ENCODE measurements around the gene ICE2.

Gene ICE2

DNA sequence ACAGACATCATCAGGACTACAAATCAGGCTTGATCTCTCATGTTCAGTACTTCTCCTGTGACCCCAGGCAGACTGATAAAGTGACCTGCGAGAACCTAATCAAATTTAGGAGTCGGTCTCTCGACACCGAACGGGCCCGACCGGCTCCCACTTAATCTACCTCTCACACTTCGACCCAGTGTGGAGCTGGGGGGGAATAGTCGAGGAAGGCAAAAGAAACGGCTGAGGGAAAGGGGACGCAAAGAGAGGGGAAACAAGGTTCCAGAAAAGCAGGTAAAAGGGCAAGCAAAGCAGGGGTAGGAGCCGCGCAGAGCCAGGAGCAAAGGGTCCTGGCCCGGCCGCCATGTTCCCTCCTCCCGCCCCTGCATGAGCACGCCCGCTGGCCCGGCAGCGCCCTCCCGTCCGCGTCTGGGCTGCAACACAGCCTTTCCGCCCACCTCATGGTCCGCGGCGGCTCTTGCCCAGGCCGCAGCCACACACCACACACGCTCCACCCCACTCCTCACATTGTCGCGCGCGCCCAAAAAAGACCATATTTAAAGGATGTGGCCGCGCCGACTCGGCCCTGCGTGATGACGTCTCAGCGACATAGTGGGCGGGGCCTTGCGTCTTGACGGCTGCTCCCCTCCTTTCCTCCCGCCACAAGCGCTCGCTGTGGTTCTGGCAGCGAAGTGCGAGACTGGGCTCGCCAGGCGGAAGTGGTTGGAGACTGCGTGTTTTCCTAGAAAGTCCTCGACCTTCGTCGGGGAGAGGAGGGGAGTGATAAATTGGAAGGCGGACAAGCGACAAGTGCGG lies at the start of gene ICE2:
ICE2 (minus strand) TSS at position 577 of the 795 bp plus-strand sequence. CDS start 1,165 bp downstream, outside the sequence.
- peak; percentile 89 for DNase-seq

DNA sequence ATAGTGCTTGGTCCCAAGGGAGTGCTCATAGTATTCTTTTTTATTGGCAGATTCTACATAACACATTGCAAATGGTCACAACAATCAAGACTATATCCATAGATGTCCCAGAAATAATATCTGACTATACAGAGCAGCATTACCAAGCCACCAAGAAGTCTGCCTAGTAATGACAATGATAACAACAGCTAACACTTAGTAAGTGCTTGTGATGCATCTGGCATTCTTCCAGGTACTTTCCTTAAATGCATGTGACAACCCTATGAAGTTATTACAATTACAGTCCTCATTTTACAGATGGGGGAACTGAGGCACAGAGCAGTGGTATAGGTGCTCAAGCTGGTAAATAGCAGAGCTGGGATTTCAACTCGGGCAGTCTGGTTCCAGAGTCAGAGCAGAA lies 49.6 kb upstream of the ICE2 start:
- DNase-seq = no peak

- no peak for DNase-seq
These were observed 48.5 kb upstream of the ICE2 start for GRCh38 chr15:60527456-60527855.

DNA sequence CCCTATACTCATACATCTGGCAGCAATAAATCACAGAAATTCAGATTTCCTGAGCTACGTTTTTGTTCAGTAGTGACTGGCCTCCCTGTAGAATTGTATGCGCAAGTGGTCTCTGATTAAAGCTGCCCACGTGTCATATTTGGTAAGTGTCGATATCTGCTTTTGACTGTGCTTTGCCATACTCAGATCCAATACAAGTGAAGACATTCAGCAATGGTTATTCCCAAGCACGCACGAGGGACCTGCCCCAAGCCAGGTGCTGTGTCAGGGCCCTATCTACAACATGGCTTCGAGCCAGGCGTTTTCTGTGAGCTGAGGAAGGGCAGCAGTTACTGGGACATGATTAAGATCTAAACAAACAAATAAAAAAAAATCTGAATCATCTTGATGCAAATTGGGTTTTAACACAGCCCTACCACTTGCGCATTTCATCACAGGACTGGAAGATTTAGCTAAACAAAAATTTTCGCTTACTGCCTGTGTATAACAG lies 47.2 kb upstream of the ICE2 start:
- DNase-seq = no peak

- no peak for DNase-seq
These were observed 46.5 kb upstream of the ICE2 start for GRCh38 chr15:60525341-60526039.

DNA sequence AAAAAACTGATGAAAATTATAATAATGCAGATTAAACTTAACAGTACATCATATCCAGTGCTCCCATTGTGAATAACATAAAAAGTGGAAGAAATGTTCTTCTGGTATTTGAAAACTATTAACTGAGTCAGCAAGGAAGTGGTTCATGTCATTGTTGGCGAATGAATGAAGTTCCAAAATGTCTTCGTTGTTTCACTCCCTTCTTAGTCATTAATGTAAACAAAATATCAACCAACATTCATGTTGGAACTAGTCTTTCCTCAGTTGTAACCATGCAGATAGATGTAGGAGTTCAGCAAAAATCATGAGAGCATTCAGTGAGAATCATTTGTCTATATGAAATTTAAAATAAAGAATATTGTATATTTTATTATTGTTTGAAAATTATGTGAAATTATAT lies 44.1 kb upstream of the ICE2 start:
- no peak for DNase-seq

- DNase-seq = peak; percentile 43
These were observed 42.0 kb upstream of the ICE2 start for GRCh38 chr15:60520825-60521368.

DNA sequence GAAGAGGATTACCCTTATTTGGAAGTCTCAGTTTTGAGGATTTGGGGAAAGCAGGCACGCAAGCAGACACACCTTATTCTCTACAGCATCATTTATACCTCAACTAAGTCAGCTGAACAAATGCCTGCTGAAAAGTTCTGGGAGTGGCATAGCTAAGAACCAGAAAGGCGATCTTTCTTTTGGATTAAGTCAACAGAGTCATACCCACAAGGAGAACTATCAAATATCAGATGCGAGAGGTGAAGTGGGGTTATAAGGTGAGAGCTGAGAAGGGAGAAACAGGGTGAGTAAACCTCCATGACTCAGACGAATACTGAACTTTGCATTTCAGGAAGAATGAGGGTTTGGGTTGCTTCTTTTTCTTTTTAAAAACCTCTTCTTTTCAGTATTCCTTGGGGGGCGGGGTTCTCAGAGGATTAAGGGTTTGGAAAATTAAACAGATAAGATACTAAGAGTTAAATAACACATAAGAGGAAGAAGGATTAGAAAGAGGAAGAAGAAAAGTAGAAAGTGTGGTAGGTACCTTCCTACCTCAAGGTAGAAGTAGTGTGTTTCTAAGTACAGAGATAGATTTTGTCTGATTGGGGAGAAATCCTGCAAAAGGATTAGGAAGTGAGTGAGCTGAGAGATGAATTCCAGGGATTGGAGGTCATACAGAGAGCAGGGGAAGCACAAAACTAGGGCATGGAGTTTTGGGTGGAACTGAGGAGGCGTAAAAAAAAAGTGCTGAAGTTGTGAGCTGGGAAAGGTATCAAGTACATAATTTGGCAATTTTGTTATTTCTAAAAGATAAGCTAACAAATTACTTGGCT lies 41.3 kb upstream of the ICE2 start:
- DNase-seq = no peak

DNA sequence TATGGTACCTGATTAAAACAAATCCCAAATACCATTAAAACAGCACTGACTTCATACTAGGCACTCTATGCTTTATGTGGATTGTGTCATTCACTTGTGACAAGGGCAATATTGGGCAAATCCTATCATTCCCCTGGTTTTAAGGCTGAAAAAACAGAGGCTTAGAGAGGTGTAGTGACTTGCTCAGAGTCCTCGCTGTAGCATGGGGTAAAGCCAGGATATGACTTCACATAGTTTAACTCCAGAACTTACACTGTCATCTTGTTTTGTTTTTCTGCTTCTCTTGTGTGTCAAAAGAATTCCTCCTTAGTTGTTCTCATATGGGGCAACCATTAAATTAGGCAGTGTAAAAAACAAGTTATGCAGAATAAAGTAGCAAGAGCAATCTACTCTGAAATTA lies 40.3 kb upstream of the ICE2 start:
- peak; percentile 1 for DNase-seq

DNA sequence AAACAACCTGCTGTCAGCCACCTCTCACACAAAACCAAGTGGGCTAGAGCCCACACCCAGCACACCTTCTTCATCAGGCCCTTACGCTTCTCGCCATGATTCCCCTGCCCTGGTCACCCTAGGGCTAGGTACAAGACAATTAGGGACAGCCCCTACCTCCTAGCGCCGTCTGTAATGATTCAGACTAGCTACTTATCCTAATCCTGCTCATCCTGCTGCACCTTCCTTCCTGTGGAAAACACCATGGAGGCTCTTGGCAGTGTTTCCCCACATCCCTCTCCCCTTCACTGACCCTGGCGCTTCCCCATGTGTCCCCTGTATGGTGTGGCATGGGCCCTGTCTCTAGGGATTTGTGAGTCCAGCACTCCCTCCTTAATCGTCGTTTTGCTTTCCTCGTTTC lies 39.6 kb upstream of the ICE2 start:
- no peak for DNase-seq

DNA sequence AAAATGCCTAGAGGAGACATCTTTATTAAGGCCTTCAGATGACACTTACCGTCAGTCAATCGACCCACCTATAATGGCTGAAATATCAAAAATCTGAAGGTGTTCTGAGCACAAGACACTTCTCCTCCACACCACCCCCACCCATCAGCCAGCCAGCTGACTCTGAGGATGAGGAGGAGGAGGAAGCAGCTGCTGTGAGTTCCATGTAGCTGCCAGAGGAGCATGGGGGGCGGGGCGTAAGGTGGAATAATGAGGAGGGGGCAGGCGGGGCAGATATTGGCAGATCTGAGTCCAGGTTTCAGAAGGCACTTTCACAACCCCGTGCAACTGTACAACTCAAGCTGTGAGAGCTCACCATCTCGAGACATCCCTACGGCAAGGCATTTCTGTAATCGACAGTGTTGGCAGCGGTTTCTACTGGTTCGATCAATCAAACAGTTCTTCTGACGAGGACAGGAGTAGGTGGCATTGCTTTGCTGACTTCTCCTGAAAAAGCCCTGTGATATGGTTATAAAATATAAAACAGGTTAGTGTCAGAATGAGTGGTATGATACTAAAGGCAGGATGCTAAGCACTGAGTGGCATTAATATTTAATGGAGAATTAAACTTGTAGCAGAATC lies 35.4 kb upstream of the ICE2 start:
- no peak for DNase-seq

DNA sequence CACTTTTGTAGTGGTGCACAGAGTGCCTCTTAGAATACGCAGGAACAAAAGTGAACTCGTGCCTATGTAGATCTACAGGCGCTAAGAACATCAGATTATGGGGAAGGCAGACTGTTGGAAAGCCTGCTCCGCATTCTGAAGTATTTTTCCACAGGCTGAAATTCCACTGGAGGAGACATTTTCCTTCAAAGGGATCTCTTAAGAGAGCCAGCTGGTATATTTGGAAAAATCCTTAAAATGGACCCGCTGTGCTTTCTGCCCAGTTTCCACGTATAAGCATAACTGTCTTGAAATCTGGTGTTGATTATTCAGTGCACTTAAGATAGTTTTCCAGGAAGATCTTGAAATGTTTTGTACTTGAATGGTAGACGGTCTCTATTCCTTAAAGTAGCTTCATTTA lies 34.7 kb upstream of the ICE2 start:
- no peak for DNase-seq

DNA sequence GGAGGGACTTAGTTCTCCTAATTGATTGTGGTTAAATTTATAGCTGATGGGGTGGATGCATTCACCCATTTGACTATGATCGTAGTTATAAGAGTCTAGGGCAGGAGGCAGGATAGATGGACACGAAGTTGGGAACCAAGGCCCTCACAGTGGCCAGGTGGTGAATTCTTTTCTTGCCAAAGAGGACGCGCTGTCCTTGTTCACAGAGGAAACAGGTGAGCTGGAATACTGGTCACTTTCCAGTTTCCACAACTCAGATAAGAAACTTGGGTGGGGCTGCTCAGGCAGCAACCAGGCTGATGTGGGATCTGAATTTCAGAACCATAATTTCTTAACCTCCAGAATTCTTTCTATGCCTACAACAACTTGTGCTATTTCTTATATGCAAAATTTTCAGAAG lies 34.0 kb upstream of the ICE2 start:
- no peak for DNase-seq

DNA sequence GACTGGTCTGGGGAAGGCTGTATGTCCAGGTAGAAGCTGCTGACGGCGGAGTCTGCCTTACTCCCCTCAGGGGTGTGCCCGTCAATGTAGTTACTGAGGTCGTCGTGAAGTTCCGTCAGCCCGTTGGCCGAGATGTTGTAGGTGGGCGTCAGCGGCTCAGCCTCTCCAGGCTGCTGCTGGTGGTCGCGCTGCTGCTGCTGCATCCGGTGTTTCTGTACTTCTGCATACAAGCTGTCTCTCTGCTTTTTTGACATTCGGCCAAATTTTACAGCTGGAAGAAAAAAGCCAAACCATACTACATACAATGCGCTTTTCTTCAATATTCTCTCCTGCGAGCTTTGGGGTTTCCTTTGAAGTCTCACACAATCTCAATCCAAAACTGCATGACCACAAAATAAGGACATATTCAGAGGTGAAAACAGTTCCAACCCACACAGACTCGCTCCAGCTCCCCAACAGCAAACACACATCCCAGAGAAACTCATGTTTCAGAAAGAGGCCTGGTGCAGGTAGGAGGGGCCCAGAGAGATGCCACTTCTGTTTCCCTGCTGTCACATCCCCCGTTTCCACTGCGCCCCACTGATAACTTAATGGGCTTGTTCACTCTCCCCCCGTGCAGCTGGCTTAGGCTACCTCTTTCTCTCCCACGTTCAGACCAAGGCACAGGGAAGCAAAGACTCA lies 32.5 kb upstream of the ICE2 start:
- DNase-seq = no peak

DNA sequence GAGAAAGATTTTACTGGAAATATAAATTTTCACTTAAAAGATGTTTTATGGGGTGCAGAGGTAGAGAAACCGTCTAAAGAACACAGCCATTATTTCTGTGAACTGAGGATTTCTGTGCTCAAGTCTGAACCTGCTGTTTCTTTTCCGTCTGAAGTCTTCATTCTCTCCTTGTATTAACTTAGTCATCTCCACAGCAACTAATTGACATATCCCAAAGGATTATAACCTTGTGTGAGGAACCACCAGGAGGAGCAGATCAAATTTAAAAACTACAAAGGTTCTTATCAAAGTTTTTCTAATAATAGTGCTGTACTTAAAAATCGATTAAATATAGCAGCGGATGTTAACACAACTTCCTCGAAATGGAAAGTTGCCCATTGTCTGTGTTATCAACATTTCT lies 31.1 kb upstream of the ICE2 start:
- no peak for DNase-seq

- DNase-seq = no peak
These were observed 30.5 kb upstream of the ICE2 start for GRCh38 chr15:60509470-60509869.

DNA sequence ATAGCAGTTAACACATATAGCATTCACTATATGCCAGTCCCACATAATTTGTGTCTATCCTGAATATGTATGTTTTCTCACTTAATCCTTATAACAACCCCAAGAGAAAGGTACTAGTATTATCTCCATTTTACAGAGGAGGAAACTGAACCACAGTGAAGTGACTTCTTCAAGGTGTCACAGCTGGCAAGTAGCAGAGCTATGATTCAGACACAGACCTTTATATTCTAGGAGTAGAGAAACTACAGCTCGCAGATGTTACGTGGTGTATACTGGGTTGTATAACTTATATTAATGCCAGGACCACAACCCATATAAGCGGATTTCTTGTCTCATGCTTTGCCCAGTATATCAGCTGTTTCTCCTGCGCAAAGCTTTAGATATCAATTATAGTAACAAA lies 29.5 kb upstream of the ICE2 start:
- no peak for DNase-seq

DNA sequence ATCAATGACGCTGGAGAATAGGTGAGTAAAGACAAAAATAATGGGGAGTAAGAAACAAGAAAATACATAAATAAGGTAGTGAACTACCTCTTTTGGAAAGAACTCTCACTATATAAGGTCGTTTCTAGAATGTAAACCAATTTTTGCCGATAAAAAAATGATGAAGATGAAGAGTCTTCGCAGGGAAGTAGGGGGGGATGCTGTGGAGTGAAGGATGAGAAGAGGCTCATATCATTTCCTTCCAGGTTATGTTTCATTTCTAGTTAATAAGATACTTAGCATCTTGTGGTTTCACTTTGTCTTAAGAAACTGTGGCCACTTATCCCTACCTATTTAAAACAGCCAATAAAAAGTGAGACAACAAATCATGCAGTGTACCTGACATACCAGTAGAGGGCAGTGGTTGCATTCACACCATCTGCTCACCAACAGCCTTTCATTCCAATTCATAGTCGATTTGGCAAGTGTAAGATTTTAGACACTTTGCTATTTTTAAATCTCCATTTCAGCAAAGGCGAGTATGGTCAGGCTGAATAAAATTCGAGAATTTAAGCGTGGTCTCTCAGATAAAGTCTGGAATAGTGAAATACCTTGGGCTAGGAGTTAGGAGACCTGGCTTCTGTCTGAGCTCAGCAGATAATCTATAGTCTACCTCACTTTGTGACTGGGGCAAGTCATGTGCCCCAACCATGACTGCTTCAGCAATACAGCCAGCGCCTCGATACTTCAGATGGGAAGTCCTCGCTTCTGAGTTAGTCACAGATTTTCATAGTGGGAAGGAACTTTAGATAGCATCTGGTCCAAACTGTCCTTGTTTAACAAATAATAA lies 28.9 kb upstream of the ICE2 start:
- DNase-seq = peak; percentile 22

DNA sequence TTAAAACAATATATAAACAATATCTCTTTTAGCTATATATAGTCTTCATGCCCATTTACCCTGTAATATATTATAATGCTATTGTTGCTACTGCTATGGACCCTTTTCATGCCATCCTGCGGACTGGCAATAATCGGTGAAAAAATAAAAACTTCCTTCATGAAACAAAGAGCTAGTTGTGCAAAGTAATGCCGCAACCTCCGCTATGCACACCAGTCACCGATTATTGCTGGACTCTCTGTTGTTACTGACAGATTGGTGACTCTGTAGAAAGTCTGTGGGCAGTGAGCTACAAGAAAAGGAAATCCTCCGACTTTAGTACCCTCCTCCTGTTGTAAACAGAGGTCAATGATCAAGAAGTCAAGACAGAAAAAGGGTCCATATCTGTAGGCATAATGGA lies 17.9 kb upstream of the ICE2 start:
- no peak for DNase-seq

DNA sequence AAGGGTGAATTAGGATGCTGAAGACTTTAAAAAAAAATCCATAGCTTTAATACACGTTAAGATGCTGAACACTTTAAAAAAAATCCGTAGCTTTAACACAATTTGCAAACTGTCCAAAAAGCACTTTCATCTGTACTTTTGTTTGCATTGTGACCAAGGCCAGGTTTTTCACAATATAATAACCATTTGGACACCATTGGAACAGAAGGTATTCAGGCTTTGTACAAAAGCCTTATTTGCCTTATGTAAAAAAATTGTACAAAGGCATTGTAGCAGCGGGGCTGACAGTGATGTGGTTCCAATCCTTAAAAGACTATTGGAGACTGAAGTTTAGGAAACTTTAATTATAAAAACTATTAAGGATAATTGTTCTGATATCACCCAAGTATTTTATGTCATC lies 15.2 kb upstream of the ICE2 start:
- no peak for DNase-seq

DNA sequence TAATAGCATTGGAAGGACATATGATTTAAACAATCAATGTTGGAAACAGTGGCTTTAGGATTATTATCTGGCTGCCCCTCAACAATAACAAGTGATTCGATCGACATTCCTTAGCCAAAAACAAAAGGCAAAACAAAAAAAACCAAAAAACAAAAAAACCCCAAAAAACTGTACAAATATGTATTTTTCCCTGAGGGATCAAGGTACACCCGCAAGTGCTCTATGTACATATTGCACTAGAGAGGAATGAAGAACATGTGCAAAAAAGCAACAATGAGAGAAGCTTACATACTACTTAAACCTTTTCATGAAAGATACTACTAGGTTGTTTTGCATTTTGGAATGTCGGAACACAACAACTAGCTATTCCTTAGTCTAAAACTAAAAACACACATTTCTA lies 14.2 kb upstream of the ICE2 start:
- no peak for DNase-seq

All from KG1 (cell line).